GM12801 (cell line): ENCODE measurements around the gene GSTM3.

Source experiments
- CTCF ChIP-seq: IDR thresholded peaks from one replicate; pipeline ENCODE4 v1.5.1; 2011; ENCODE audit warnings: control low read depth; ENCODE audit not compliant: insufficient read length; ENCODE audit errors: extremely low read depth

GSTM3 gene

GRCh38 chr1:109762821-109763645 is 22.2 kb upstream of the GSTM3 start:
- no peak for TF ChIP-seq CTCF

- no peak for TF ChIP-seq CTCF
These were observed 21.3 kb upstream of the GSTM3 start for GRCh38 chr1:109762039-109762585.

- no peak for TF ChIP-seq CTCF
These were observed 20.6 kb upstream of the GSTM3 start for GRCh38 chr1:109761227-109762038.

GRCh38 chr1:109760581-109761226 is 19.9 kb upstream of the GSTM3 start:
- TF ChIP-seq CTCF: no peak

- no peak for TF ChIP-seq CTCF
These were observed 18.9 kb upstream of the GSTM3 start for GRCh38 chr1:109759513-109760334.

- TF ChIP-seq CTCF: no peak
These were observed 17.3 kb upstream of the GSTM3 start for GRCh38 chr1:109757936-109758786.
